B cell (primary cell): ENCODE results near the gene RGS6.

Experiments
- CTCF ChIP-seq: fragments of 200-600 bp; IDR thresholded peaks from one replicate; pipeline ENCODE4 v1.8.0; 2022; ENCODE audit warnings: antibody characterized with exemption, mild to moderate bottlenecking
- EZH2 ChIP-seq: IDR thresholded peaks from 2 replicates; pipeline ENCODE4 v1.6.1; 2012; ENCODE audit warnings: borderline replicate concordance, low read depth, mild to moderate bottlenecking, moderate library complexity, low read length; ENCODE audit not compliant: insufficient read depth, poor library complexity, severe bottlenecking

- TF ChIP-seq CTCF (no peak), EZH2 (no peak)
Measured at GRCh38 chr14:72332046-72332445, 399.8 kb downstream of the RGS6 start.
